GM18907 (cell line): Measurements from ENCODE around the gene REC8.
A peak's percentile ranks its signal among the peaks of the same experiment; 100 is the strongest.

ENCODE experiments used
- ATAC-seq: cut with Tn5 transposase; IDR thresholded peaks from one replicate; pipeline ENCODE4 v1.9.1; 2021; ENCODE audit warnings: mild to moderate bottlenecking, moderate library complexity; ENCODE audit not compliant: unreplicated experiment

REC8 gene, protein sequence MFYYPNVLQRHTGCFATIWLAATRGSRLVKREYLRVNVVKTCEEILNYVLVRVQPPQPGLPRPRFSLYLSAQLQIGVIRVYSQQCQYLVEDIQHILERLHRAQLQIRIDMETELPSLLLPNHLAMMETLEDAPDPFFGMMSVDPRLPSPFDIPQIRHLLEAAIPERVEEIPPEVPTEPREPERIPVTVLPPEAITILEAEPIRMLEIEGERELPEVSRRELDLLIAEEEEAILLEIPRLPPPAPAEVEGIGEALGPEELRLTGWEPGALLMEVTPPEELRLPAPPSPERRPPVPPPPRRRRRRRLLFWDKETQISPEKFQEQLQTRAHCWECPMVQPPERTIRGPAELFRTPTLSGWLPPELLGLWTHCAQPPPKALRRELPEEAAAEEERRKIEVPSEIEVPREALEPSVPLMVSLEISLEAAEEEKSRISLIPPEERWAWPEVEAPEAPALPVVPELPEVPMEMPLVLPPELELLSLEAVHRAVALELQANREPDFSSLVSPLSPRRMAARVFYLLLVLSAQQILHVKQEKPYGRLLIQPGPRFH

GRCh38 chr14:24171422-24172260, at the start of gene REC8:
Gene REC8, plus strand, starts transcription at chr14:24172080. Its CDS starts 473 bp downstream, at chr14:24172553.
- ATAC-seq = peak; percentile 83

DNA sequence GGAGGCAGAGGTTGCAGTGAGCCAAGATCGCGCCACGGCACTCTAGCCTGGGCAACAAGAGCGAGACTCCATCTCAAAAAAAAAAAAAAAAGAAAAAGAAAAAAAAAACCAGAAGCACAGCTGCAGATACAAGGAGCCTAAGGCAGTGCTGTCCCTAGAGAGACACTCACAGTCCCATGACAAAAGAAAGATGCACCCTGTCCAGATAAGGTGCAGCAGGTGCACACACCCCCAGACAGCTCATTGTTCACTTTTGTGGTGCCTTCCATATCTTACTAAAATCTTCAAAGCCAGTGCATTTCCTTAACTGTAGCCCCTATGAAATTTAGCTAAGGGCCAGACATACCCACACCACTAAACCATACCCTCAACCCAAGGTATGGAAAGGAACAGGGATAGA, 49.5 kb upstream of the REC8 start:
- ATAC-seq = no peak

GRCh38 chr14:24122898-24123297, 49.0 kb upstream of the REC8 start:
- no peak for ATAC-seq

- ATAC-seq = peak; percentile 71
These were observed 48.2 kb upstream of the REC8 start for GRCh38 chr14:24123424-24124417.

DNA sequence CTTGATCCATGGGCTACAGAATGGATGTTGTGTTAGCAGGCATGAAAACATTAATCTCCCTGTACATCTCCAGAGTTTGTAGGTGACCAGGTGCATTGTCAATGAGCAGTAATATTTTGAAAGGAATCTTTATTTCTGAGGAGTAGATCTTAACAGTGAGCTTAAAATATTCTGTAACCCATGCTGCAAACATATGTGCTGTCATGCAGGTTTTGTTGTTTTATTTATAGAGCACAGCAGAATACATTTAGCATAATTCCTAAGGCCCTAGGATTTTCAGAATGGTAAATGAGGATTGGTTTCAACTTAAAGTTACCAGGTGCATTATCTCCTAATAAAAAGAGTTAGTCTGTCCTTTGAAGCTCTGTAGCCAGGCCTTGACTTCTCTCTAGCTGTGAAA, 44.9 kb upstream of the REC8 start:
- ATAC-seq = no peak

- no peak for ATAC-seq
These were observed 44.2 kb upstream of the REC8 start for GRCh38 chr14:24127673-24128072.

DNA sequence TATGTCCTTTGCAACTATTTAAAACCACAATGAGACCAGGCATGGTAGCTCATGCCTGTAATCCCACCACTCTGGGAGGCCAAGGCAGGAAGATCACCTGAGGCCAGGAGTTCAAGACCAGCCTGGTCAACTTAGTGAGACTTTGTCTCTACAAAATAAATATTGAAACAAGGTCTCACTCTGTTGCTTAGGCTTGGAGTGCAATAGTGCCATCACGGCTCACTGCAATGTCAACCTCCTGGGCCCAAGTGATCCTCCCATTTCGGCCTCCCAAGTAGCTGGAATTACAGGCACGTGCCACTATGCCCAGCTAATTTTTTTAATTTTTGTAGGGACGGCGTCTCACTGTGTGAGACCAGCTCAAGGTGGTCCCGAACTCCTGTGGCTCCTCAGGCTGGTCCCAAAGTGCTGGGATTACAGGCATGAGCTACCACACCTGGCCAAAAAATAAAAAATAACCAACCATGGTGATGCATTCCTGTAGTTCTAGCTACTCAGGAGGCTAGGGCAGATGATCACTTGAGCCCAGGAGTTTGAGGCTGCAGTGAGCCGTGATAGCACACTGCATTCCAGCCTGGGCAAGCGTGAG, 42.4 kb upstream of the REC8 start:
- no peak for ATAC-seq

- ATAC-seq = no peak
These were observed 41.5 kb upstream of the REC8 start, which contains the start of gene FITM1 for GRCh38 chr14:24130380-24130716. Gene FITM1, plus strand, starts transcription at chr14:24130659. Its CDS starts 905 bp downstream, at chr14:24131564.

- ATAC-seq = no peak
These were observed 40.9 kb upstream of the REC8 start for GRCh38 chr14:24130717-24131548.

- ATAC-seq = no peak
These were observed 40.3 kb upstream of the REC8 start for GRCh38 chr14:24131549-24131966.

DNA sequence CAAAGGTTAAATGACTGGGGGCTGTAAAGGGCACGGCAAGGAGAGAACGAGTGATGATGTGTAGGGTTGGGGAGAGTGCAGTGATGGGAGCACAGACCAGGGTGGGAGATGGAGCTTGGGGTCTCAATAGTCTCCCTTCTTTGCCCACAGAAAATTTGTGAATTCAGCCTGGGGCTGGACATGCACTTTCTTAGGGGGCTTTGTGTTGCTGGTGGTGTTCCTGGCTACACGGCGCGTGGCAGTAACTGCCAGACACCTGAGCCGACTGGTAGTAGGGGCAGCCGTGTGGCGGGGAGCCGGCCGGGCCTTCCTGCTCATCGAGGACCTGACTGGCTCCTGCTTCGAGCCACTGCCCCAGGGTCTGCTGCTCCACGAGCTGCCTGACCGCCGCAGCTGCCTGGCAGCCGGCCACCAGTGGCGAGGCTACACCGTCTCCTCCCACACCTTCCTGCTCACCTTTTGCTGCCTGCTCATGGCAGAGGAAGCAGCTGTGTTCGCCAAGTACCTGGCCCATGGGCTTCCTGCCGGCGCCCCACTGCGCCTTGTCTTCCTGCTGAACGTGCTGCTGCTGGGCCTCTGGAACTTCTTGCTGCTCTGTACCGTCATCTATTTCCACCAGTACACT, 39.7 kb upstream of the REC8 start:
- ATAC-seq = no peak

GRCh38 chr14:24132976-24133375, 38.9 kb upstream of the REC8 start:
- ATAC-seq = no peak

- ATAC-seq = no peak
These were observed 38.1 kb upstream of the REC8 start for GRCh38 chr14:24133735-24134134.

GRCh38 chr14:24135584-24135833, 36.4 kb upstream of the REC8 start:
- ATAC-seq = peak; percentile 6

DNA sequence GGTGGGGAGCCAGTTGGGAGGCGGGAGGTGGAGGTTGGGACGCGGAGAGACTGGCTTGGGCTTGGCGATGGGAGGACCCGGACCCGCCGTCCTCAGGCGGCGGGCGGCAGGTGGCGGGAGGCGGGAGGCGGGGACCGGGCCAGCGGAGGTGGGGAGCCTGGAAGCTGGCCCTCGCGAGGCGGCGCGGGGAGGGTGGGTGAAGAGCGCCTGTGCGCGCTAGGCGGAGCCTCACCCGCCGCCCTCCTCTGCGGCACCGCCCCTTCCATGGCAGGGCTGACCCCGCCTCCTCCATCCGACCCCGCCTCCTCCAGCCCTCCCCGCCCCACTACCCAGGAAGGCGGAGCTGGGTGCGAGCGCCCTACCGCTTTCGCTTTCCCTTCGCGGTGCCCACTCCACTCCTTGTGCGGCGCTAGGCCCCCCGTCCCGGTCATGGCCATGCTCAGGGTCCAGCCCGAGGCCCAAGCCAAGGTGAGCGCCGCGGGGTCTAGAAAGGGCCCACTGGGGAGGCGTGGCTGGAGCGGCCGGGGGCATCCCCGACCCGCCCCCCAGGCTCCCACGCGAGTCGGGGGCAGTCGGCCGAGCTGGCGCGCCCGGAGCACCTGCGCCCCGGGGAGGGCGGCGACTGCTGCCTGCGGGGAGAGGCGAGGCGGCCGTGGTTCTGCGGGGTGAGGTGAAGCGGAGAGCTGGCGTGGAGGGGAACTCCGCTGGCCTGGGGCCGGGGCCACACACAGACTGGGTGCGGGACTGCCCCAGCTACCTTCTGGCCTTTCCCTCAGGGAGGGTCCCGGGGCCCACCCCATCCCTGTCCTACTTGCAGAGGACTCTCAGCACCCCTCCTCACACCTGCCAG, 35.8 kb upstream of the REC8 start, which contains the start of gene PSME1:
Gene PSME1, plus strand, starts transcription at position 361 of the 850 bp plus-strand sequence. Its CDS starts 69 bp downstream, at position 430.
- ATAC-seq = peak; percentile 82

DNA sequence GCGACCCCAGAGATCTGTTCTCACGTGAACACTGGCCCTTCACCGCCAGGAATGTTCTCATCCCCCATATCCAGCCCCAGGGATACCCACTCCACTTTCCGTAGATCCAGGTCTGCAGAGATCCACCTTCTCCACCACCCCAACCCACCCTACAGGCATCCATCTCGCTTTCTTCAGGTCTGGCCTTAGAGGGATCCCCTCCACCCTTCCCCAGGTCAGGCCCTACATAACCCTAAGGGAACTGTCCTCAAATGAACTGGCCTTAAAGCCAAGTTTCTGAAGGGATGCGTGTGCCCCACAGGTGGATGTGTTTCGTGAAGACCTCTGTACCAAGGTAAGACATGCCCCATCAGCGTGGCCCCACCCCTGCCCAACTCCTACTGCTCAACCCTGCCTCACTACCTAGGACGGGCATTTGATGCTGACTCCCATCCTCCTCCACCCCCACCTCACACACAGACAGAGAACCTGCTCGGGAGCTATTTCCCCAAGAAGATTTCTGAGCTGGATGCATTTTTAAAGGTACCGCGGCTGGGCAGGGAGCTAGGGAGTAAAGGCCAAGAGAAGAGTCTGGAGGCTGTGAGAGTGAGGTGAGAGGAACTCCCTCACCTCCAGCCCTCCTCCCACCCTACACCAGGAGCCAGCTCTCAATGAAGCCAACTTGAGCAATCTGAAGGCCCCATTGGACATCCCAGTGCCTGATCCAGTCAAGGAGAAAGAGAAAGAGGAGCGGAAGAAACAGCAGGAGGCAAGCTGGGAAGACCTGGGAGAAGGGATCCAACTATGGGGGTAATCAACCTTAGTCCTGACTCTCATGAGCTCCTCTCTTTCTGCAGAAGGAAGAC, 35.0 kb upstream of the REC8 start:
- no peak for ATAC-seq
